K562 (cell line): ENCODE results near the gene SGK1. TPM values are rescaled to one million over a fixed set of nuclear protein-coding genes. Genes with fewer than 3 reads are reported as not detected.
A peak's percentile ranks its signal among the peaks of the same experiment; 100 is the strongest.

Experiments
- ATAC-seq: fragments of 200-7000 bp; cut with Tn5 transposase; 3 replicates; pipeline ENCODE4 v1.9.1; 2020; ENCODE audit warnings: moderate library complexity
- Bru-seq: library from RNA; stranded (reverse); fragments of 400-500 nt; gene quantifications from one replicate; lab custom pipeline; 2021; lab: Mats Ljungman, UMichigan
- BruChase-seq, 2 experiments: library from RNA; stranded (reverse); fragments of 400-500 nt; gene quantifications; one replicate each; lab custom pipeline; 2021; lab: Mats Ljungman, UMichigan
- BruUV-seq: library from RNA; stranded (reverse); fragments of 400-500 nt; replicated peaks from 2 replicates; lab custom pipeline; 2021; lab: Mats Ljungman, UMichigan
- CTCF ChIA-PET: fragments of 300-600 bp; formaldehyde crosslinking; extraction: SDS; loops from one replicate; lab custom pipeline; 2021; ENCODE audit warnings: low intra/inter-chr PET ratio; lab: Yijun Ruan, JAX
- POLR2A ChIA-PET: fragments of 300-600, 350-650 bp; sonication (Branson Sonifier 250); formaldehyde crosslinking; extraction: SDS; loops from one replicate; lab custom pipeline; 2021; ENCODE audit warnings: antibody characterized with exemption, inconsistent platforms; lab: Yijun Ruan, JAX
- DNase-seq, 4 experiments: peaks; one replicate each; pipeline versions ENCODE4 v3.0.0 to v3.0.0-alpha.2; 2011 to 2018; ENCODE audit warnings: low spot score in 3 of 4, mixed read lengths in 3 of 4; ENCODE audit errors: extremely low read depth in 1 of 4
- FAIRE-seq: peaks from 2 replicates; lab custom pipeline; 2011; peaks lifted over from hg19 to GRCh38; lab: Jason Lieb, UNC
- H2AFZ ChIP-seq: 2 replicates; pipeline ENCODE4 v1.6.0; 2011; ENCODE audit warnings: low read depth, low read length, control low read depth, inconsistent platforms
- H3K27ac ChIP-seq: fragments of 200-600 bp; 3 replicates; pipeline ENCODE4 v1.8.0; 2011; ENCODE audit warnings: low read depth, mild to moderate bottlenecking, control low read depth, inconsistent platforms, low read length, moderate library complexity, mixed read lengths; ENCODE audit errors: extremely low read depth
- H3K27me3 ChIP-seq, 2 experiments: fragments of 300-600 bp in 1 of 2; 2 replicates in 1 of 2; 3 replicates in 1 of 2; pipeline versions ENCODE4 v1.6.0 to v1.8.0; 2011; ENCODE audit warnings: inconsistent platforms in 2 of 2, low read length in 2 of 2, mild to moderate bottlenecking in 1 of 2, mixed read lengths in 1 of 2, moderate library complexity in 1 of 2; ENCODE audit not compliant: control insufficient read depth in 2 of 2, insufficient read depth in 2 of 2
- H3K36me3 ChIP-seq: fragments of 300-600 bp; 3 replicates; pipeline ENCODE4 v1.8.0; 2011; ENCODE audit warnings: mild to moderate bottlenecking, low read length, inconsistent platforms; ENCODE audit not compliant: control insufficient read depth, insufficient read depth
- H3K4me1 ChIP-seq, 2 experiments: fragments of 200-600 bp in 1 of 2; replicated peaks in 1 of 2; 2 replicates in 1 of 2; 3 replicates in 1 of 2; pipeline versions ENCODE4 v1.5.1 to v1.8.0; 2011; ENCODE audit warnings: inconsistent platforms in 2 of 2, low read length in 2 of 2, mild to moderate bottlenecking in 1 of 2, mixed read lengths in 1 of 2, moderate library complexity in 1 of 2; ENCODE audit not compliant: control insufficient read depth in 2 of 2, insufficient read depth in 2 of 2
- H3K4me2 ChIP-seq: 2 replicates; pipeline ENCODE4 v1.6.1; 2011; ENCODE audit warnings: low read length, control low read depth, inconsistent platforms, mixed read lengths; ENCODE audit not compliant: insufficient read depth
- H3K4me3 ChIP-seq: fragments of 200-600 bp; sonication (generic), shearing (Covaris generic); 2 replicates; pipeline ENCODE4 v1.5.1; 2016; ENCODE audit warnings: control low read depth, inconsistent platforms
- H3K79me2 ChIP-seq: fragments of 200-600 bp; 3 replicates; pipeline ENCODE4 v1.8.0; 2011; ENCODE audit warnings: low read length, inconsistent platforms; ENCODE audit not compliant: control insufficient read depth, insufficient read depth
- H3K9ac ChIP-seq, 2 experiments: 2 replicates each; pipeline versions ENCODE4 v1.6.0 to v1.6.1; 2011; ENCODE audit warnings: low read depth in 2 of 2, low read length in 2 of 2, control low read depth in 1 of 2, inconsistent platforms in 1 of 2, mild to moderate bottlenecking in 1 of 2, mixed read lengths in 1 of 2; ENCODE audit not compliant: insufficient read depth in 1 of 2
- H3K9me1 ChIP-seq: one replicate; pipeline ENCODE4 v1.6.0; 2011; ENCODE audit warnings: inconsistent platforms, mild to moderate bottlenecking, low read length, moderate library complexity; ENCODE audit not compliant: control insufficient read depth, insufficient read depth
- H3K9me3 ChIP-seq: replicated peaks from 2 replicates; pipeline ENCODE4 v1.5.1; 2011; ENCODE audit warnings: low read depth, low read length, inconsistent platforms; ENCODE audit not compliant: control insufficient read depth, insufficient read depth
- H4K20me1 ChIP-seq: replicated peaks from 2 replicates; pipeline ENCODE4 v1.6.1; 2011; ENCODE audit warnings: low read length, inconsistent platforms, mixed read lengths; ENCODE audit not compliant: control insufficient read depth, insufficient read depth
- BHLHE40 ChIP-seq: IDR thresholded peaks from 2 replicates; pipeline ENCODE4 v1.6.1; 2011; ENCODE audit warnings: low read length, improper control_type of control experiment
- FOXO4 ChIP-seq: fragments of 450-650 bp; formaldehyde crosslinking; IDR thresholded peaks from 2 replicates; pipeline ENCODE4 v1.4.0; 2020; ENCODE audit warnings: mild to moderate bottlenecking, moderate library complexity
- HBP1 ChIP-seq: fragments of 450-650 bp; formaldehyde crosslinking; IDR thresholded peaks from 2 replicates; pipeline ENCODE4 v1.4.0; 2022; ENCODE audit warnings: missing genetic modification characterization
- MAZ ChIP-seq, 2 experiments: fragments of 450-650 bp in 1 of 2; sonication (generic) in 1 of 2; formaldehyde crosslinking; IDR thresholded peaks in 1 of 2; conservative IDR thresholded peaks in 1 of 2; 2 replicates each; pipeline versions ENCODE4 v1.4.0 to v1.5.0; 2020; ENCODE audit warnings: mild to moderate bottlenecking in 1 of 2, missing genetic modification reagents in 1 of 2
- PREB ChIP-seq: sonication (generic); formaldehyde crosslinking; IDR thresholded peaks from 2 replicates; pipeline ENCODE4 v1.8.1; 2023; ENCODE audit warnings: mild to moderate bottlenecking, missing genetic modification reagents
- RBM14 ChIP-seq: fragments of 200-400 bp; formaldehyde crosslinking; IDR thresholded peaks from 2 replicates; pipeline ENCODE4 v1.6.1; 2018; ENCODE audit warnings: low read depth, mild to moderate bottlenecking, low read length, moderate library complexity, borderline replicate concordance; ENCODE audit not compliant: insufficient read depth
- SMAD3 ChIP-seq: fragments of 450-650 bp; formaldehyde crosslinking; conservative IDR thresholded peaks from 2 replicates; pipeline ENCODE4 v1.4.0; 2020; ENCODE audit warnings: mild to moderate bottlenecking
- TEAD4 ChIP-seq, 2 experiments: sonication (generic) in 1 of 2; formaldehyde crosslinking in 1 of 2; IDR thresholded peaks; 2 replicates each; pipeline versions ENCODE4 v1.6.1 to v1.8.0; 2012 to 2022; ENCODE audit warnings: borderline replicate concordance in 1 of 2, inconsistent platforms in 1 of 2, low read length in 1 of 2, mild to moderate bottlenecking in 1 of 2, missing genetic modification reagents in 1 of 2
- ZNF146 ChIP-seq: IDR thresholded peaks from one replicate; pipeline ENCODE4 v1.6.1; 2018; ENCODE audit warnings: missing compliant biosample characterization; ENCODE audit not compliant: unreplicated experiment
- WGBS: fragments of 100-300 bp; shearing (Covaris generic); methylation state at CpG from one replicate; pipeline ENCODE4 v1.1.6; 2016; ENCODE audit warnings: low coverage, mixed read lengths; ENCODE audit not compliant: insufficient coverage; ENCODE audit errors: missing lambda C conversion rate; 5-methylcytosine and 5-hydroxymethylcytosine counted together
- in situ Hi-C: fragments of 300-500 bp; cut with MboI; formaldehyde crosslinking; loops from 4 replicates; pipeline ENCODE4 v1.15.0; 2018; ENCODE audit warnings: inconsistent platforms, mixed read lengths
- intact Hi-C: fragments of 100-400 bp; cut with micrococcal nuclease; formaldehyde crosslinking; loops from 2 replicates; pipeline ENCODE4 v1.14.2; 2022
- long read RNA-seq, 3 experiments: library from polyadenylated mRNA in 2 of 3; library from RNA in 1 of 3; unstranded in 2 of 3; stranded (forward) in 1 of 3; transcript quantifications; one replicate each; pipeline ENCODE4 v2.0.0, GENCODE V29; 2019 to 2022
- polyA minus RNA-seq, 3 experiments: library from RNA; depleted of rRNA, polyadenylated mRNA; stranded (reverse); fragments of >200 nt; gene quantifications; 2 replicates each; pipeline ENCODE4 v1.2.3, GENCODE V29; 2011
- polyA plus RNA-seq, 8 experiments: library from polyadenylated mRNA; depleted of rRNA in 4 of 8; stranded (reverse) in 5 of 8; unstranded in 3 of 8; fragments of >200 nt; fragmentation: Nextera tagmentation in 2 of 8; fragmentation: Illumina TruSeq in 1 of 8; extraction: Ambion mirVana in 2 of 8; extraction: Trizol in 1 of 8; gene quantifications; 2 replicates each; pipeline versions ENCODE4 v1.2.1 to v1.2.3, GENCODE V29; 2011 to 2014; ENCODE audit warnings: inconsistent platforms in 1 of 8, missing spikeins in 1 of 8
- total RNA-seq, 7 experiments: library from RNA; depleted of rRNA in 6 of 7; stranded (reverse); fragments of >200 nt in 6 of 7; fragmentation: Illumina TruSeq in 2 of 7; extraction: Trizol in 2 of 7; gene quantifications; 2 replicates each; pipeline versions ENCODE4 v1.2.1 to v1.2.3, GENCODE V29; 2011 to 2021; ENCODE audit warnings: low replicate concordance in 1 of 7

The SGK1 gene
- 35.0 and 54.6 TPM in 2 replicates for total RNA-seq (2011; cell fraction: chromatin; rRNA removed; ENCODE audit: low replicate concordance)
- 17.8 and 31.9 TPM in 2 replicates for total RNA-seq (2011; cell fraction: nucleolus; rRNA removed)
- 34.4 and 40.1 TPM in 2 replicates for total RNA-seq (2011; cell fraction: nucleoplasm; rRNA removed)
- total RNA-seq (2014; rRNA removed) (4.9 and 7.7 TPM in 2 replicates), total RNA-seq (2014; rRNA removed; fragmentation: Illumina TruSeq; extraction: Trizol) (3.7 and 4.1 TPM in 2 replicates), total RNA-seq (2015; rRNA removed; fragmentation: Illumina TruSeq; extraction: Trizol) (5.0 and 7.2 TPM in 2 replicates), total RNA-seq (2021) (3.7 and 4.3 TPM in 2 replicates), polyA plus RNA-seq (2011; rRNA removed) (3.5 and 3.8 TPM in 2 replicates), polyA plus RNA-seq (2014; fragmentation: Illumina TruSeq; extraction: Trizol) (3.3 and 3.9 TPM in 2 replicates), polyA plus RNA-seq (2014; fragmentation: Nextera tagmentation; extraction: Ambion mirVana) (1 to 10 TPM; 3.5 to 3.9 TPM), polyA plus RNA-seq (2014; rRNA removed) (4.5 and 7.8 TPM in 2 replicates), polyA minus RNA-seq (2011; rRNA and poly(A)+ RNA removed) (5.2 and 6.6 TPM in 2 replicates), Bru-seq, nascent RNA (percentile 42 among the genes with signal in this experiment), BruChase-seq, experiment 1, labeled RNA remaining after a 2-hour chase (percentile 33 among the genes with signal in this experiment), BruChase-seq, experiment 2, labeled RNA remaining after a 6-hour chase (percentile 39 among the genes with signal in this experiment)
- polyA plus RNA-seq (2011; cell fraction: cytosol; rRNA removed), result 3.9 and 4.2 TPM in 2 replicates
- polyA plus RNA-seq (2011; cell fraction: nucleus; rRNA removed), result 29.7 and 31.8 TPM in 2 replicates
- 8.4 and 8.8 TPM in 2 replicates for polyA plus RNA-seq (2012)
- polyA minus RNA-seq (2011; cell fraction: cytosol; rRNA and poly(A)+ RNA removed), result 6.8 and 10.6 TPM in 2 replicates
- 23.8 and 32.1 TPM in 2 replicates for polyA minus RNA-seq (2011; cell fraction: nucleus; rRNA and poly(A)+ RNA removed)
- long read RNA-seq, experiment 1, partial matches to known transcripts, result 1 of 4 reads
- long read RNA-seq, experiment 1, other reads (novel, unspliced or antisense), result 0 of 4 reads
- long read RNA-seq, experiment 2, partial matches to known transcripts, result 0 of 2 reads
- long read RNA-seq, experiment 2, other reads (novel, unspliced or antisense), result 0 of 2 reads
- long read RNA-seq, experiment 3, partial matches to known transcripts, result 0 of 3 reads
- long read RNA-seq, experiment 3, other reads (novel, unspliced or antisense), result 0 of 3 reads

GRCh38 chr6:134317471-134318131 lies at the start of gene SGK1:
SGK1 (minus strand) TSS chr6:134318112; CDS start chr6:134317460, 652 bp downstream.
- H3K4me2 ChIP-seq, result no peak within 1 kb of the TSS
- no peak for FAIRE-seq
- H4K20me1 ChIP-seq, result no peaks in the 10 kb centered on the region
- no peaks in the 10 kb centered on the region for H3K27me3 ChIP-seq
- H3K9ac ChIP-seq, result no peak within 1 kb of the TSS
- intact Hi-C loops (no loop called here), in situ Hi-C loops (no loop called here)
- no peak within 1 kb of the TSS for H3K27ac ChIP-seq
- no peak for DNase-seq
- ATAC-seq, result no peak
- CTCF ChIA-PET, result no interaction called here
- H2AFZ ChIP-seq, result peak within 1 kb of the TSS; percentile 52
- BruUV-seq, result no TSS peak
- no peaks in the 10 kb centered on the region for H3K36me3 ChIP-seq
- WGBS, result 98% methylated on average over 10 of the region's 33 CpGs
- no peaks in the 10 kb centered on the region for H3K9me1 ChIP-seq
- no peaks in the 10 kb centered on the region for H3K9me3 ChIP-seq
- H3K4me1 ChIP-seq, result peaks cover 12 to 20% of the 10 kb centered on the region in 2 experiments; a peak in 4 of 5 replicates
- no peak within 1 kb of the TSS for H3K4me3 ChIP-seq
- H3K79me2 ChIP-seq, result no peaks in the 10 kb centered on the region
- POLR2A ChIA-PET, result interaction anchor here (0.6 to 1.1 kb wide), 3 partner anchors 10 to 179 kb away, joined by 3 read pairs; no protein-coding TSS in a partner anchor
- TF ChIP-seq HBP1 (CRISPR knock-in tag) (no peak), ZNF146 (CRISPR knock-in tag) (no peak), TEAD4 (IDR thresholded peaks at IDR 0.05; ENCODE audit: low read length) (no peak), TEAD4 (CRISPR knock-in tag; IDR thresholded peaks at IDR 0.05; ENCODE audit: borderline replicate concordance) (no peak), SMAD3 (no peak), FOXO4 (CRISPR knock-in tag) (no peak), RBM14 (no peak), PREB (CRISPR knock-in tag) (no peak), MAZ (CRISPR knock-in tag; conservative IDR thresholded peaks at IDR 0.05 in 1 of 2, IDR thresholded peaks at IDR 0.05 in 1 of 2) (no peak), BHLHE40 (no peak)
